SK-N-SH (cell line): ENCODE results near the gene SLIT2.

Experiments used
- CTCF ChIP-seq: fragments of 200-600 bp; sonication (generic); IDR thresholded peaks from 2 replicates; pipeline ENCODE4 v1.6.1; 2017; ENCODE audit warnings: antibody characterized with exemption, mild to moderate bottlenecking, moderate library complexity
- EZH2phosphoT487 ChIP-seq: fragments of 200-600 bp; sonication (generic); IDR thresholded peaks from 2 replicates; pipeline ENCODE4 v1.6.1; 2017; ENCODE audit warnings: low read depth, mixed run types, mild to moderate bottlenecking, antibody characterized with exemption, moderate library complexity, borderline replicate concordance
- FOXJ3 ChIP-seq: sonication (generic); formaldehyde crosslinking; IDR thresholded peaks from 2 replicates; pipeline ENCODE4 v1.5.1; 2020; ENCODE audit warnings: mild to moderate bottlenecking, missing genetic modification reagents
- FOXM1 ChIP-seq: IDR thresholded peaks from 2 replicates; pipeline ENCODE4 v1.4.0; 2012; ENCODE audit warnings: low read depth, mild to moderate bottlenecking
- GABPA ChIP-seq: IDR thresholded peaks from 2 replicates; pipeline ENCODE4 v1.4.0; 2012; ENCODE audit warnings: low read depth, mild to moderate bottlenecking
- MAX ChIP-seq: IDR thresholded peaks from 2 replicates; pipeline ENCODE4 v1.4.0; 2012; ENCODE audit warnings: low read depth
- POLR2AphosphoS5 ChIP-seq: IDR thresholded peaks from 2 replicates; pipeline ENCODE4 v1.6.1; 2012; ENCODE audit warnings: low read depth, low read length
- RFX5 ChIP-seq: IDR thresholded peaks from 2 replicates; pipeline ENCODE4 v1.6.1; 2012; ENCODE audit warnings: mild to moderate bottlenecking, improper control_type of control experiment, low read length
- TEAD4 ChIP-seq: IDR thresholded peaks from 2 replicates; pipeline ENCODE4 v1.4.0; 2012; ENCODE audit warnings: mild to moderate bottlenecking, borderline replicate concordance; ENCODE audit not compliant: insufficient read depth
- ZBTB33 ChIP-seq: IDR thresholded peaks from 2 replicates; pipeline ENCODE4 v1.4.0; 2012; ENCODE audit warnings: low read depth, borderline replicate concordance

GRCh38 chr4:20203508-20203907, 48.2 kb upstream of the SLIT2 start:
- TF ChIP-seq EZH2phosphoT487 (no peak), MAX (0 out of 2 replicates have a peak, but pooled peaks have one; percentile 49), CTCF (no peak), FOXM1 (peak; percentile 98), POLR2AphosphoS5 (peak; percentile 89; the same call in 1 of the 2 replicates), TEAD4 (peak; percentile 98), RFX5 (no peak), FOXJ3 (no peak), ZBTB33 (peak; percentile 79), GABPA (0 out of 2 replicates have a peak, but pooled peaks have one; percentile 27)
